ENCODE measurements around the gene EIF2AK2.

Gene EIF2AK2

GRCh38 chr2:37168217-37168981 lies 11.6 kb upstream of the EIF2AK2 start:
- no peak for DNase-seq

GRCh38 chr2:37167636-37168180 lies 10.9 kb upstream of the EIF2AK2 start:
- DNase-seq: no peak

GRCh38 chr2:37164757-37165156 lies 8.0 kb upstream of the EIF2AK2 start:
- no peak for DNase-seq

GRCh38 chr2:37156071-37156856 lies 516 bp downstream of the EIF2AK2 start:
- no peak for DNase-seq

GRCh38 chr2:37154785-37155184 lies 2.0 kb downstream of the EIF2AK2 start:
- DNase-seq: no peak

- no peak for DNase-seq
These were observed 3.6 kb downstream of the EIF2AK2 start for GRCh38 chr2:37153224-37153623.

- DNase-seq: no peak
These were observed 7.0 kb downstream of the EIF2AK2 start for GRCh38 chr2:37149626-37150322.

- no peak for DNase-seq
These were observed 8.5 kb downstream of the EIF2AK2 start for GRCh38 chr2:37148325-37148724.

GRCh38 chr2:37146062-37146461 lies 10.7 kb downstream of the EIF2AK2 start:
- DNase-seq: no peak

GRCh38 chr2:37143974-37144373 lies 12.8 kb downstream of the EIF2AK2 start:
- no peak for DNase-seq

- DNase-seq: no peak
These were observed 14.2 kb downstream of the EIF2AK2 start for GRCh38 chr2:37142546-37142945.

GRCh38 chr2:37132914-37133313 lies 23.9 kb downstream of the EIF2AK2 start:
- DNase-seq: no peak

- no peak for DNase-seq
These were observed 31.4 kb downstream of the EIF2AK2 start for GRCh38 chr2:37125416-37125815.

- no peak for DNase-seq
These were observed 37.6 kb downstream of the EIF2AK2 start for GRCh38 chr2:37119157-37119556.

- no peak for DNase-seq
These were observed 39.2 kb downstream of the EIF2AK2 start for GRCh38 chr2:37117566-37117965.

GRCh38 chr2:37111958-37112357 lies 44.8 kb downstream of the EIF2AK2 start:
- DNase-seq: no peak

GRCh38 chr2:37110306-37111212 lies 46.2 kb downstream of the EIF2AK2 start:
- no peak for DNase-seq

- no peak for DNase-seq
These were observed 47.3 kb downstream of the EIF2AK2 start for GRCh38 chr2:37109523-37109922.

- no peak for DNase-seq
These were observed 51.6 kb downstream of the EIF2AK2 start for GRCh38 chr2:37105150-37105549.

- no peak for DNase-seq
These were observed 52.6 kb downstream of the EIF2AK2 start for GRCh38 chr2:37104178-37104577.

GRCh38 chr2:37102588-37102987 lies 54.2 kb downstream of the EIF2AK2 start:
- DNase-seq: no peak

GRCh38 chr2:37100054-37100453 lies 56.7 kb downstream of the EIF2AK2 start:
- no peak for DNase-seq
